Measurements from ENCODE around the gene ZNF273.
A peak's percentile ranks its signal among the peaks of the same experiment; 100 is the strongest.

The ZNF273 gene

GRCh38 chr7:64876792-64877713 is 26.0 kb upstream of the ZNF273 start:
- peak; percentile 79 for DNase-seq (ENCODE audit: low spot score)

- DNase-seq (ENCODE audit: low spot score): no peak
Measured at GRCh38 chr7:64877714-64878610, 25.1 kb upstream of the ZNF273 start.

GRCh38 chr7:64878684-64879083 is 24.4 kb upstream of the ZNF273 start:
- DNase-seq (ENCODE audit: low spot score): no peak

GRCh38 chr7:64879086-64879730 is 23.9 kb upstream of the ZNF273 start:
- no peak for DNase-seq (ENCODE audit: low spot score)

GRCh38 chr7:64879800-64880199 is 23.3 kb upstream of the ZNF273 start:
- DNase-seq (ENCODE audit: low spot score): no peak

- no peak for DNase-seq (ENCODE audit: low spot score)
Measured at GRCh38 chr7:64880322-64881297, 22.5 kb upstream of the ZNF273 start.

- DNase-seq (ENCODE audit: low spot score): no peak
Measured at GRCh38 chr7:64881461-64882287, 21.4 kb upstream of the ZNF273 start.

GRCh38 chr7:64882341-64883112 is 20.5 kb upstream of the ZNF273 start:
- DNase-seq (ENCODE audit: low spot score): peak; percentile 85

- no peak for DNase-seq (ENCODE audit: low spot score)
Measured at GRCh38 chr7:64883113-64883905, 19.8 kb upstream of the ZNF273 start.

- DNase-seq (ENCODE audit: low spot score): no peak
Measured at GRCh38 chr7:64884085-64884912, 18.8 kb upstream of the ZNF273 start.

GRCh38 chr7:64884913-64885370 is 18.1 kb upstream of the ZNF273 start:
- DNase-seq (ENCODE audit: low spot score): no peak

- DNase-seq (ENCODE audit: low spot score): no peak
Measured at GRCh38 chr7:64885520-64886240, 17.4 kb upstream of the ZNF273 start.

- no peak for DNase-seq (ENCODE audit: low spot score)
Measured at GRCh38 chr7:64886956-64887545, 16.0 kb upstream of the ZNF273 start.

- DNase-seq (ENCODE audit: low spot score): no peak
Measured at GRCh38 chr7:64887756-64888508, 15.1 kb upstream of the ZNF273 start.

- peak; percentile 20 for DNase-seq (ENCODE audit: low spot score)
Measured at GRCh38 chr7:64888561-64888900, 14.5 kb upstream of the ZNF273 start.

All from GM03348 (cell line).